GM21390 (cell line): ENCODE data around the gene ABL1.
A peak's percentile ranks its signal among the peaks of the same experiment; 100 is the strongest.

Experiments used
- ATAC-seq: cut with Tn5 transposase; IDR thresholded peaks from one replicate; pipeline ENCODE4 v1.9.1; 2021; ENCODE audit not compliant: unreplicated experiment

Gene ABL1

GRCh38 chr9:130914417-130915095, 79.5 kb downstream of the ABL1 start:
- ATAC-seq, result no peak

DNA sequence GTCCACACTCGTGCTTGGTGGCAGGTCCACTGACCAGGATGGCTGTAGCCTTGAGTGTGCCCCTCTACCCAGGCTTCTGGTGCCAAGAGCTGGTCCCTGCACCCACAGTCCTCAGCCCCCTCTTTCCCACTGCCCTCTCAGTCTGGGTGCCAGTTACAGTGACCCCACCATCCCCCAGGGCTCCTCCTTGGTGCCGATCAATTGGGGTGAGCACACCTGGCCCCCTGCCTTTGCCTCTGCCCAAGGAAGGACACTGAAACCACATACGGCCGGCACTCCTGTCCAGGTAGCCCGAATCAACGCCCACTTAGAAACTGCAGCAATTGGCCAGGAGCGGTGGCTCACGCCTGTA, 80.0 kb downstream of the ABL1 start:
- ATAC-seq, result no peak

DNA sequence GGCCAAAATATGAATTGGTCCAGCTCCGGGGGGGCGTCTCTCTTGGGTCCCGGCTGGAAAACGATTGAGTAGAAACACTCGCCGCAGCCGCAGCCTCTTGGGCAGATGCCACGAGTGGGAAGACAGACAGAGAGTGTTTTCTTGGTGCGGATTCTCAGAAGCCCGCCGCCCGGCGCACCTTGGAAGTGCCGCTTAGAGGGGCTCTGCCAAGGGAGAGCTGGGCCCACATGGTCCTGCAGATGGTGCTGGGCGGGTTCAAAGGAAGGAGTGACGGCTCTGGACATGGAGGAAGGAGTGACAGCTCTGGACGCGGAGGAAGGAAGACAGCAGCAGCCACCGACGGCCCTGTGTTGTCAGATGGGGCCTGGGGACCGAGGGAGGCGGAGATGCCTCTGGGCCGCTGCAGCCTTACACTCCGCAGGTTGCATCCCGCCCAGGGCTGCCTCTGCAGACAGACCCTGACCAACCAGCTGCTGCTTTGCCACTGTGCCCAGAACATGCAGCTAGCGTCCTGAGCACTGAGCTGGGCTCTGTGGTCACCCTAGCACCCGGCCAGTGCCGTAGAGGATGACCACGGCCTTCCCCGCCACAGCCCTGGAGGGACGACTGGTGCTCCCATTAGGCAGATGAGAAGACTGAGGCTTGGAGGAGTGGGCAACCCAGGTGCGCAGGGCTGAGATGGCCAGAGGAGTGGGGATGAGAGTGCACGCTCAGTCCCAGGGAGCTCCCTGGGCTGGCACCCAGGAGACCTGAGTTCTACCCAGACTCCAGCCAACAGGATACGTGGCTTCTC, 82.3 kb downstream of the ABL1 start:
- no peak for ATAC-seq

- no peak for ATAC-seq
Observed at GRCh38 chr9:130918101-130918825, 83.2 kb downstream of the ABL1 start.

- ATAC-seq, result no peak
Observed at GRCh38 chr9:130918826-130919558, 83.9 kb downstream of the ABL1 start.

- no peak for ATAC-seq
Observed at GRCh38 chr9:130919559-130920145, 84.6 kb downstream of the ABL1 start.

- ATAC-seq, result no peak
Observed at GRCh38 chr9:130920233-130920632, 85.2 kb downstream of the ABL1 start.

GRCh38 chr9:130920762-130921299, 85.8 kb downstream of the ABL1 start:
- ATAC-seq, result no peak

- no peak for ATAC-seq
Observed at GRCh38 chr9:130921300-130921988, 86.4 kb downstream of the ABL1 start.

DNA sequence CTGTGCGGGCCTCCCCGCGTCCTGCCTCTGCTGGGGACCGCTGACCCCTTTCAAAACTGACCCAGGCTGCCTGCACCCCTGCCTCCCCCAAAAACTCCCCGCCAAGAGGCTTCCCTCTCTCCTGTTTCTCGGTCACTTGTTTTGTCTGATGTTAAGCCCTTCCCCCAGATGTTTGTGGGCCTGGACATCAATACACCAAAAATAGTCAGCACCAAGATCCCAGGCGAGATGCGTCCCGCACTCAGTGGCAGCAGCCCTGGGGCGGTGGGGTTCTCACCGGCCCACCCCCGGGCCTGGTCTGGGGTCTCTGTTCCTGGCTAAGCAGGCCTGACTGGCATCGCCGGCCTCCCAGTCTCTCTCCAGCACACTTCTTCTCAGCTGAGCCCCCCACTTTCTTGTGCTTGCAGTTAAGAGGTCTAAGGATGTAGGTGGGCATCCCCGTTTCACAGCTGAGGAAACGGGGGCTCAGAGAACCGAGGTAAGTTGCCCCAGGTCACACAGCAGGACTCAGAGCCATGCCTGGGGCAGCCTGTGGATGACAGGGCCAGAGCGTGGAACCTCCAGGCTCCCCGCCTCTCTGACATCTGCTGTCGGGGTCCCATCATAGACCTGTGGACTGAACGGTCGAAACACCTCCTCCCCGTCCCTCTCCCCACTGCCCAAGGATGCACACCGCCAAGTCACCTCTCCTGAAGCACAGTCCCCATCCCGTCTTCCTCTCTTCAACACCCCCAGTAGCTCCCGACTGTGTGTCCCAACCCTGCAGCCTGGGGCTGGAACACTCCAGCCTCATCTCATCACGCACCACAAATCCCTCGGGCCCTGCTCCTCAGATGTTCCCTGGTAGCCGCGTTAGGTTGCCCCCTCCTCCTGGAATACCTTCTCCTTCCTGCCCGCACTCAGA, 87.2 kb downstream of the ABL1 start:
- no peak for ATAC-seq

GRCh38 chr9:130922893-130923610, 88.0 kb downstream of the ABL1 start:
- ATAC-seq, result no peak

GRCh38 chr9:130923611-130924447, 88.8 kb downstream of the ABL1 start:
- ATAC-seq, result no peak

DNA sequence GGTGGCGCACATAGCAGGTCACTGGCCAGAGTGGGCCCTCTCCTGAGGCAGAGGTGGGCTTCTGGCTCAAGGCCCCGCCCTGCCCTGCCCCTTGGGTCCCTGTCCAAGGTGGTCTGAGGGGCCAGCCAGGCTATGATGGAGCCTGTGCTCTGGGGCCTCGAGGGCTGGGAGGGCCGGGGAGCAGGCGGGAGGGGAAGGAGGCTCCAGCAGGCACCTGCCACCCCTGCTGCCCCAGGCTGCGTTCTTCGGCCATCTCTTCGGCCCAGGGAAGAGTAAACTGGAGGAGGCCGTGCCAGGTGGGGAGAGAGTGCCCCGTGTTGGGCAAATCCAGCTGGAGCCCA, 89.4 kb downstream of the ABL1 start:
- ATAC-seq, result no peak

GRCh38 chr9:130925050-130925678, 90.1 kb downstream of the ABL1 start:
- ATAC-seq, result no peak

DNA sequence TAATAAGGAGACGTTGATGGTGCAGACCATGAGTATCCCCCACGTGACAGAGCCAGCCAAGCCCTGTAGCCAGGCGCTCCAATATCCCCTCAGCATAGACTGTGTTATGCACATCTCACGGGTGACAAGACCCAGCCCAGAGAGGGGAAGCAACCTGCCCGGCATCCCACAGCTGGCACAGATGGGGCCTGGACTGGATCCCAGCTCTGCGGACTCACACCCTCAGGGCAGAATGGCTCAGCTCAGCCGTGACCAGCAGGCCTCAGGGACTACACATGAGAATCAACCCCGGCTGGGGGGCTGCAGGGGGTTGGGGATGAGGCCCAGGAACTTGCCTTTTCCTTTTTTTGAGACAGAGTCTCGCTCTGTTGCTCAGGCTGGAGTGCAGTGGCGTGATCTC, 92.3 kb downstream of the ABL1 start:
- ATAC-seq, result no peak

DNA sequence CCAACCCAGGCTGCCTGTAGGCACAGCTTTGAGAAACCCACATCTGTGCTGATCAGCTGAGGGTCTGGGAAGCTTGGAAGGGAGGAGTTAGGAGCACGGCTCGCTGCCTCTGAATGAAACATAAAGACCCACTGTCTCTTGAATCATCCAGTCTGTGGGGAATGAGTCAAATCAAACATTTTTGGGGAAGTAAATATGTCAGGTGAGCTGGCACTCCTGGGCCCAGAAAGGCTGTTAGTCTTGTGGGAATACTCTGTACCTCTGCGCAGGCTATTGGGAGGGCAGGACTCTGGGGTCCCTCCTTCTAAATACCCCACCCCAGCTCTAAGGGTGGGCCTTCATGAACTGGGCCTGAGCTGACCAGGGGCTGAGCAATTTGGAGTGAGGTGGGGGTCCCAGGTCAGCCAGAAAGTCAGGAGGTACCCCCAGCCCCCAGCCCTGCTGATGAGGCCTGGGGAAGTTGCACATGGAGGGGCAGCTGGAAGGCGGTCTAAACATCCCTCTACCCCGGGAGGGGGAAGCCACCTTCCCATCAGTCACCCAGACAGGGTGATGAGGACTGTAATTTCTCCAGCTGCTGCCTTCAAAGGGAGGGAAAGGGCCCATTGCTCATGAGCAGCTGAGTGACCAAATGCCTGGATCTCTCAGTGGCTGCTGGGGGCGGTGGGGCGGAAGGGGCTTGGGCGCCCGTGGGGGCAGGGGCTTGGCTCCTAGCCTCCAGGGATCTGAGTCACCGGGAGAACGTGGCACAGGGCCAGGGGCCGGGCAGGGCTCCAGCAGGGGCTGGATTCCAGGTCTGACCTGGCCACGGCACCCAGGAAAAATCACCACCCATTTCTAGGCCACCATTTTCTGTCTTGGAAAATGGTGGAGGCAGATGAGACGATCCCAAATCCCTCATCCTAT, 93.2 kb downstream of the ABL1 start:
- peak; percentile 47 for ATAC-seq
